ENCODE results near the gene AGT.
"Not testable (repeated sequence)": the region's sequence is repeated elsewhere in the genome, so short reads cannot be mapped to it uniquely, and the experiment has no call there.

AGT gene

DNA sequence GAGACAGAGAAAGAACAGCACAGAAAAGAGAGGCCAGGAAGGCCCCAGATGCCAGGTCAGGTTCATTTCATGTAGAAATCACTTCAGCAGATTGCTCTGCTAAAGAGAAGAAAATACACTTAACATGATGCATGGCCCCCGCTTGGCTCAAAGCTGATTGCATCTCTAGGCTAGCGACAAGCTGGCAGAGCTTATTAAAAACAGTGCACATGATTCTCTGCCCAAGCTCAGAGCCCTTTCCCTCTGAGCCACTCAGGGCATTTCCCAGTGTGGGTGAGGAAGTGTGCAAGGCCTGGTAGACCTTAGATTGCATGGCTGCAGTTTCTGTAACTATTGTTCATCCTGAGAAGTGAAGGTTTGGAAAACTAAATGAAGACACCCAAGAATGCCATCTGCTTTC is 30.0 kb upstream of the AGT start:
- DNase-seq, result no peak

DNA sequence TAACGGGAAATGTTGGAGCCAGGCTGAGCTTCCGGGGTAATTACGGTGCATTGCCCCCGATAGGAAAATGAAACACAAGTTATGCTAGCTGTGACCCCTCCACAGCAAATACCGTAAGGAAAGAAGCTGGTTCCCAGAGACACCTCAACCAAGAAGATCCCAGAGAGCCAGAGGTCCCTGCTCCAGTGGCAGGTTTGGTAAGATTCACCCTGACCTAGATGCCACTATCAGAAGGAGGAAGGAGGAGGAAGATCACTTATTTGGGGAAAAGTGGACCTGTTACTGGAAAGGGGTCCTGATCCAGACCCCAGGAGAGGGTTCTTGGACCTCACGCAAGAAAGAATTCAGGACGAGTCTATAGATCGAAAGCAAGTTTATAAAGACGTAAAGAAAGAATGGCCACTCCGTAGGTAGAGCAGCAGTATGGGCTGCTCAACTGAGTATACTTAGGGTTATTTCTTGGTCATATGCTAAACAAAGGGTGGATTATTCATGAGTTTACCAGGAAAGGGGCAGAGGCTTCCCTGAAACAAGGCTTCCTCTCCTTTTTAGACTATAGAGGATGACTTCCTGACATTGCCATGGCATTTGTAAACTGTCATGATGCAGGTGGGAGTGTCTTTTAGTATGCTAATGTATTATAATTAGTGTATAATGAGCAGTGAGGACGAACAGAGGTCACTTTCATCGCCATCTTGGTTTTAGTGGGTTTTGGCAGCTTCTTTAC is 25.8 kb upstream of the AGT start:
- DNase-seq, result no peak

DNA sequence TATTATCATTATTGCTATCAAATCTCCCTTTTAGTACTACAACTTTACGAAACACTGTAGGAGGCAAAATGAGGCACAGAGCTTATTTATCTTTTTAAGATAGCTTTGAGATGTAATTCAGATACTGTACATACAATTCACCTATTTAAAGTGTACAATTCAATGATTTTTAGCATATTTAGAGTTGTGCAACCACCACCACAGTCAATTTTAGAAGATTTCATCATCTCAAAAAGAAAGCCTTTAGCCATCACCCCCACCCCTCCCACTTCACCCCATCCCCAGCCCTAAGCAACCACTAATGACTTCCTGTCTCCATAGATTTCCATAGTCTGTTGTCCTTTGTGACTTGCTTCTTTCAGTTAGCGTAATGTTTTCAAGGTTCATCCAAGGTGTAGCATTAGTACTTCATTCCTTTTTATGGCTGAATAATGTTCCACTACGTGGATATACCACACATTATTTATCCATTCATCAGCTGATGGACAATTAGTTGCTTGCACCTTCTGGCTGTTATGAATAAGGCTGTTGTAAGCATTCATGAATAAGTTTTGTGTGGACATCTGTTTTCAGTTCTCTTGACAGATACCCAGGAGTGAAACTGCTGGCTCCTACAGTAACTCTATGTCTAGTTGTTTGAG is 23.8 kb upstream of the AGT start:
- no peak for DNase-seq

GRCh38 chr1:230735447-230735846 is 21.5 kb upstream of the AGT start:
- no peak for DNase-seq

- DNase-seq, result no peak
Measured at GRCh38 chr1:230730977-230731376, 17.1 kb upstream of the AGT start.

- no peak for DNase-seq
Measured at GRCh38 chr1:230728710-230729392, 14.9 kb upstream of the AGT start.

- DNase-seq, result no peak
Measured at GRCh38 chr1:230725256-230726012, 11.5 kb upstream of the AGT start.

DNA sequence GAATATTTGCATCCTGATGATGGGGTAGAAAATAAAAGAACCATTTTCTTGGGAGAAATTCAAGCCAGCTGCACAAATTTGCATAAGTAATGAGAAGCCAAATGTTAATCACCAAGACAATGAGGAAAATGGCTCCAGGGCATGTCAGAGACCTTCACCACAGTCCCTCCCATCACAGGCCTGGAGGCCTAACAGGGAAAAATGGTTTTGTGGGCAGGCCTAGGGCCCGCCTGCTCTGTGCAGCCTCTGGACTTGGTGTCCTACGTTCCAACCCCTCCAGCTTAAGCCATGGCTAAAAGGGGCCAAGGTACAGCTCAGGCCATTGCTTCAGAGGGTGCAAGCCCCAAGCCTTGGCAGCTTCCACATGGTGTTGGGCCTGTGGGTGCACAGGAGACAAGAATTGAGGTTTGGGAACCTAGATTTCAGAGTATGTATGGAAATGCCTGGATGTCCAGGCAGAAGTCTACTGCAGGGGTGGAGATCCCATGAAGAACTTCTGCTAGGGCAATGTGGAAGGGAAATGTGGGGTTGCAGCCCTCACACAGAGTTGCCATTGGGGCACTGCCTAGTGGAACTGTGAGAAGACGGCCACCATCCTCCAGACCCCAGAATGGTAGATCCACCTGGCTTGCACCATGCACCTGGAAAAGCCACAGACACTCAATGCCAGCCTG is 8.1 kb upstream of the AGT start:
- DNase-seq, result not testable (repeated sequence)

DNA sequence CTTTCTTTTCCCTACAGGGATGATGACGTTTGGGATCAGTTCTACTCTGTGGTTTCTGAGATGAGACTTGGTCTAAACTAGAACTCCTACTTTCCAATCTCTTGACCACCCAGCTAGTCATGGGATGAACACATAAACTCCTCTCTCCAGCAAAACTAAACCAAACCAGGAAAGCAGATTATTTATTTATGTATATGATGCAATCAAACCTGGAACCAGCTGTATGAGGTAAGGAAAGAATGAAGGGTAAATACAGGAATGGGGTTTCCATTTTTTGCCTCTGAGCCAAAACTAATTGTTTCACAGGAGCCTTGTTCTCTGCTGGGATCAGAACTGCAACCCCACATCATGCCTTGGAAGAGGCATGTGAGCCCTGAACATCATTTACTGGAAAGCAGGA is 3.3 kb upstream of the AGT start:
- no peak for DNase-seq

DNA sequence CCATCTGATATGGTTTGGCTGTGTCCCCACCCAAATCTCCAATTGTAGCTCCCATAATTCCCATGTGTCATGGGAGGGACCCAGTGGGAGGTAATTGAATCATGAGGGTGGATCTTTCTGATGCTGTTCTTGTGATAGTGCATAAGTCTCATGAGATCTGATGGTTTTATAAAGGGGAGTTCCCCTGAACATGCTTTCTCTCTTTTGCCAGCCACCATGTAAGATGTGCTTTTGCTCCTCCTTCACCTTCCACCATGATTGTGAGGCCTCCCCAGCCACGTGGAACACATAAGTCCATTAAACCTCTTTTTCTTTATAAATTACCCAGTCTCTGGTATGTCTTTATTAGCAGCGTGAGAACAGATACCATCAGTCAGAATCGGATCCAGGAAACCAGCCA is 2.5 kb upstream of the AGT start:
- not testable (repeated sequence) for DNase-seq

- DNase-seq, result no peak
Measured at GRCh38 chr1:230715510-230715909, 1.6 kb upstream of the AGT start.

DNA sequence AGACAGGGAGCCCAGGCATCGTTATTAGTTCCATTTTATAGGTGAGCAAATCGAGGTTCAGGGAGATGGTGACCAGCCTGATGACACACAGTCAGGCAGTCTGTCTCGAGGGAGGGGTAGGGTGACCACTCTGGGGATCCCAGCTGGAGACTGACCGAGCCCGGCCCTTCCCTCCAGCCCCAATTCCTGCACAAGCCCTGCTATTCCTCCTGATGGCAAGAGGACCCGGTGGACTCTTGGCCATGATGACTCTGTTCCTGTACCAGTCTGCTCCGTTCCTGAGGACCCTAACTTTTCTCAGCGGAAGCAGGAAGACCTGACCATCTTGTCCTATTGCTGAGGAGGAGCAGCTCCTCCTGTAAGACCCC is 391 bp downstream of the AGT start:
- DNase-seq, result no peak

DNA sequence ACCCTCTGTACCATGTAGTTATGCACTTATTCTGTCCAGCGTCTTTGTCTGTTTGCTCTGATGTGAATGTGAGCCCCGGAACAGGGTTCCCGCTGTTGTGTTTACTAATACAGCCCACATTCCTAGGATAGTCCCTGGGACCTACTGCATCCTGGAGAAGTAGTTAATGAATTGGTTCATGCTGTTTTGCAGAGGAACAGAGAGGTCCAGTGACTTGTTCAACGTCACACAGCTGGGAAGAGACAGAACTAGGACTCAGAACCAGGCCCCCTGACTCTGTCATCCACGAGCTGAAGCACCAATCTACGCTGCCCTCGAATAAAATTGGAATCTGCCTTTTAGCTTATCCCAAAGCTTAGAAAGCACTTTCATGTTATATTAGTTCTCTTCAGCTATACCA is 784 bp downstream of the AGT start:
- no peak for DNase-seq

DNA sequence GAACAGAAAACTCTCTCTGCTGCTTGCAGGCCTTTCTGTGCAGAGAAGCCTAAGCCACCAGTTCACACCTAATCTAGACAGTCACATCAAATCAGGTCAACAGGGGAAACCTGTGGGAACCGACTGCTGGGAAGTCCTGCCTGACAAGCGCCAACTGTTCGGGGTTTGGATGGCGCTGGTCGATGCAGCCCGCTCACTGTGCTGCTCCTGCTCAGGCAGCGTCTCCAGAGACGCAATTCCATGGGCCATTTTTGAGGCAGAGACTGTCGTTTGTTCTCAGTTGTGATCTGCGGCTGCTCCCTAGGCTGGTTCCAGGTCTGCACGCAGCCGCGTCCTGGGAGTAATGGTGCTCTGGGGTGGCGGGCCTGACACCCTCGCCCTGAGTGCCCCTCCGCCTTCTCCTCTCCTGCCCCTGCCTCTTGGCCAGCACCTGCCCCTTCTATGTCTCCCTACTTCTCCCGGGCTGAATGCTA is 1.4 kb downstream of the AGT start:
- DNase-seq, result no peak

- DNase-seq, result no peak
Measured at GRCh38 chr1:230711245-230711644, 2.7 kb downstream of the AGT start.

DNA sequence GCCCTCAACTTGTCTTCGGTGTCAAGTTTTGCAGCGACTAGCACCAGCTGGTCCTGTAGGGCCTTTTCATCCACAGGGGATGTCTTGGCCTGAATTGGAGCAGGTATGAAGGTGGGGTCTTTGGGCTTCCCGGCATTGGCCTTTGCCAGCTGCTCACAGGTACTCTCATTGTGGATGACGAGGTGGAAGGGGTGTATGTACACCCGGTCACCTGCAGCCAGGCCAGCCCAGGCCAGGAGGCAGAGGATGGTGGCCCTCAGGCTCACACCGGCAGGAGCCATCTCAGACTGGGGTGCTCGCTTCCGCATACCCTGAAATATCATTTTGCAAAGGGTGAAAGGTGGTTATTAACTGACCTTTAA is 3.4 kb downstream of the AGT start:
- no peak for DNase-seq

DNA sequence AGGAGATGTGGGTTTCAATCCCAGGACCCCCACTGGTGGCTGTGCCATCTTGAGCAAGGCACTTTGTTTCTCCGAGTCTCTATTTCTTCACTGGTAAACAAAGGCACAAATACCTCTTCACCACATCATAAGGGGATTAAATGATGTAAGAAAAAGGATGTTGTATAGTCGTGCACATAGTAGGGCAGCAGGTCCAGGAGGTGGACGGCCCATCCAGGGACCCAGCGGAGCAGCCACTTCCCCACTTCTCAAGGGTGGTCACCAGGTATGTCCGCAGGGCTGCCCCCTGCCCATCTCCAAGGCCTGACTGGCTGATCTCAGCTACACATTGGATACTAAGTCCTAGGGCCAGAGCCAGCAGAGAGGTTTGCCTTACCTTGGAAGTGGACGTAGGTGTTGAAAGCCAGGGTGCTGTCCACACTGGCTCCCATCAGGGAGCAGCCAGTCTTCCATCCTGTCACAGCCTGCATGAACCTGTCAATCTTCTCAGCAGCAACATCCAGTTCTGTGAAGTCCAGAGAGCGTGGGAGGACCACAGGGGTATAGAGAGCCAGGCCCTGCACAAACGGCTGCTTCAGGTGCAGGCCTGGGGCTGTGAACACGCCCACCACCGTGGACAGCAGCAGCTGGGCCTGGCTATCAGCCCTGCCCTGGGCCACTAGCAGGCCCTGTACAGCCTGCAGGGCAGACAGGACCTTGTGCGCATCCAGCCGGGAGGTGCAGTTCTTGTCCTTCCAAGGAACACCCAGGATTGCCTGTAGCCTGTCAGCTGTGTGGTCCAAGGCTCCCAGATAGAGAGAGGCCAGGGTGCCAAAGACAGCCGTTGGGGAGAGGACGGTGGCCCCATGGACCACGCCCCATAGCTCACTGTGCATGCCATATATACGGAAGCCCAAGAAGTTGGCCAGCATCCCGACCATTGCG is 4.0 kb downstream of the AGT start:
- no peak for DNase-seq

DNA sequence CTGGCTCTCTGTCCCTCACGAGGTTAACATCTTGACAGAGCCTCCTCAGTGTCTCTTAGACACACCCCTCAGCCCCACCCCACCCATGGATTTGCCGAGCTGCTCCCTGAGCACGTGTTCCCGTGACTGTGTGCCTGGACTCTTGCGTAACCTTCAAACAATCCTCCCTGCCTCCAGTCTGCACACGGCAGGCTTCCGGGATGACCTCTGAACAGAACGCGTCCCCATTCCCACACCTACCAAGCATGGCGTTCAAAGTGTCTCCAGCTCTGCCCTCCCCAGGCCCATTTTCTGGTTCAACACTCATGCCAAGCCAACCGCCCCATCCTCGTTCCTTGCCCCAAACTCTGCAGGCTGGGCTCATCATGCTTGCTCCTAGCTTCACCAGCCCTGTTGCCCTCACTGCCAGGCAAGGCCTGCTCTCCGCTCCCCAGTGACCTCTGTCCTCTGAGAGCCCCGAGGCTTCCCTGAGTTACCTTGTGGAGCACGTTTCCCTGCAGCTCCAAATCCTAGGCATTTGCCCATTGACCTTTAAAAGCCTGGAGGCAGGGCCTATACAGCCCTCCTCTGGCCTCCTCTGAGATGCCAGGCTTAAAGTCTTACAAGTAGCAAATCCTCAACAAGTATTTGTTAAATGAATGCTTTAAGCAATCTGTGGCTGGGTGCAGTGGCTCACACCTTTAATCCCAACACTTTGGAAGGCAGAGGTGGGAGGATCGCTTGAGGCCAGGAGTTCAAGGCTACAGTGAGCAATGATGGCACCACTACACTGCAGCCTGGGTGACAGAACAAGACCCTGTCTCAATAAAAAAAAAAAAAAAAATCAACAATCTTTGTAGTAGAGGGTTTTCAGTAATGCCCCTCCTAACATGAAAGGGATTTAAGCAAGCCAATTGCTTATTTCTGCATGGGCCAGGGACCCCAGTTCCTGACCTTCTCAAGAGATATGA is 5.0 kb downstream of the AGT start:
- no peak for DNase-seq

DNA sequence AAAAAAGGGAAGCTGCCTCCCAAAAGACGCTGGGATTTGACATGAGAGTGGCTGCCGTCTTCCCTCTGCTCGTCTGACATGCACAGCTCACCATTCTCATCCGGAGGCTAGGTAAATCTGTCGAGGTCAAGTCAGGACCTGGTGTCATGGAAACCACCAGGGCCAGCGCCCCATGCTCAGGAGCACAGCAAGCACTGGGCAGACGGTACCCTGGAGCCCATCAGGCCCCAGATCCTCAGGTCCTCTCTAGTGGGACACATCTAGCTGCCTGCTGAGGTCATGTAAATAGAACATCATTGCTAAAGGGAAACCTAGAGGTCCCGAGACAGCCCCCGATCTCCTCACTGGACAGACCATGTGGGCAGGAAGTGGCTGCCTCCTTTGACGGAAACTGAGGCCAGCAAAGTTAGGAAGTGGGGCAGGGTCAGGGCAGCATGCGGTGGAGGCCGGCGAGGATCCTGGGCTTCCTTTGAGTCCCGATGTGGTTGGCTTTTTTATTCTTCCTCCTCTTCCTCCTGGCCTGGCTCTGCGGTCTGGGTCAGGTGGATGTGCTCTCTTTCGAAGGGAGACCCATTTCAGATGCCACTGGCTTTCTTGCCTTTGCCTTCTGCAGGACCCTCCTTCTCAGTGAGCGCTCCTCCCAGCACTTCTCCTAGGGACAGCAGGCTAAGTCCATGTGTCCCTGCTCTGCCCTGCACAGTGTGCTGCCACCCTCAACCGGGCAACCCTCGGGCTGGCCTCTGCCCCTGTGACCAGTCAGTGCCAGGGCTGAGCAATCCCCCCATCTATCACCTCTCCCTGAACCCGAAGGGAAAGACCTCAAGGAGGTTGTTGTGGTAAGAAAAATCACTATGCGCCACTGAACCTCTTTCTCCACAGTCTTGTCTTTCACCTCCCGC is 5.9 kb downstream of the AGT start:
- no peak for DNase-seq

Data from fibroblast of skin of back (primary cell).